Stimulated activated CD4-positive, alpha-beta T cell treated with anti-CD3 and anti-CD28 coated beads, Interleukin-12 subunit alpha, Interleukin-12 subunit beta, amount 100 ng/mL, for 4 hours (primary cell): ENCODE measurements around the gene GOLGA8T.
"Not testable (repeated sequence)": the region's sequence is repeated elsewhere in the genome, so short reads cannot be mapped to it uniquely, and the experiment has no call there.

Source experiments
- DNase-seq: peaks from one replicate; pipeline ENCODE4 v3.0.0-alpha.2; 2020

GOLGA8T gene, protein sequence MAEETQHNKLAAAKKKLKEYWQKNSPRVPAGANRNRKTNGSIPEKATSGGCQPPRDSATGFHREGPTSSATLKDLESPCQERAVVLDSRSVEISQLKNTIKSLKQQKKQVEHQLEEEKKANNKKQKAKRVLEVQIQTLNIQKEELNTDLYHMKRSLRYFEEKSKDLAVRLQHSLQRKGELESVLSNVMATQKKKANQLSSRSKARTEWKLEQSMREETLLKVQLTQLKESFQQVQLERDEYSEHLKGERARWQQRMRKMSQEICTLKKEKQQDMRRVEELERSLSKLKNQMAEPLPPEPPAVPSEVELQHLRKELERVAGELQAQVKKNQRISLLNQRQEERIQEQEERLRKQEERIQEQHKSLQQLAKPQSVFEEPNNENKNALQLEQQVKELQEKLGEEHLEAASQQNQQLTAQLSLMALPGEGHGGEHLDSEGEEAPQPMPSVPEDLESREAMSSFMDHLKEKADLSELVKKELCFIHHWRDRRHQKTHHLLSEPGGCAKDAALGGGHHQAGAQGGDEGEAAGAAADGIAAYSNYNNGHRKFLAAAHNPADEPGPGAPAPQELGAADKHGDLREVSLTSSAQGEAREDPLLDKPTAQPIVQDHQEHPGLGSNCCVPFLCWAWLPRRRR

DNA sequence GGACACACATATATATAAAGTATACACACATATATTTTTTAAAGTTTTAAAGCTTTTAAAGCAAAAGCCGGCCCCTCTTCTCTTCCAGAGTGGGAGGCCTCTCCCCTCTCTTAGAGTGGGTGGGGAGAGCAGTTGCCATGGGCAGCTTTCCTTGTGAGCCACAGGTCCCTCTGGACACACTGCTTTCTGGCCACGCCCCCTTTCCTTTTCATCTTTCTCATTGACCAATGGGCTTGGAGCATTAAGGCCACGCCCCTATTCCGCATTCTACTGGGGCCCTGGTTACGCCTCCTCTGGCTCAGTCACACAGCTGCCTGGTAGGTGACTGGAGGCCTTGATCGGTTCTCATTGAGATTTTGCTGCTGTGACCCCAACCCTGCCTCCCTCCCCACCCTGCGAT lies at the start of gene GOLGA8T:
TSS of gene GOLGA8T (plus strand) at position 301 of the 400 bp plus-strand sequence. CDS start at position 399, 98 bp downstream.
- DNase-seq = not testable (repeated sequence)

DNA sequence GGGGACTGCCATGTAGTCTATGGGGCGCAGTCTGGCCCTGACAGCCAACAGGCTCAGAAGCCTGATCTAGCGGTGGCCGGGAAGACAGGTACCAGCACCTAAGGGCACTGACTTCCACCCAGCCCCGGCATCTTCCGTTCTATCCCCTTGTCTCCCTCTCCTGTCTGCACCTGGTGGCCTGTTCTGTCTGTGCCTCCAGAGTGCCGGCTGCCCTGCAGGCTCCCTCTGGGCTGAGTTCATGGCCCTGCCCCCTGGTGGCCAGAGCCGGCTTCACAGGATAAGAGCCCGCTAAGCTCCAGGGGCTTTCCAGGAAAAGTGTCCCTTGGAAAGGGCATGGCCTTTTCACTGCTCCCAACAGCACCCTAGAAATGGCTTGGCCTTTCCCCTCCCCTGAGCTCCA lies 37.0 kb upstream of the GOLGA8T start:
- not testable (repeated sequence) for DNase-seq

DNA sequence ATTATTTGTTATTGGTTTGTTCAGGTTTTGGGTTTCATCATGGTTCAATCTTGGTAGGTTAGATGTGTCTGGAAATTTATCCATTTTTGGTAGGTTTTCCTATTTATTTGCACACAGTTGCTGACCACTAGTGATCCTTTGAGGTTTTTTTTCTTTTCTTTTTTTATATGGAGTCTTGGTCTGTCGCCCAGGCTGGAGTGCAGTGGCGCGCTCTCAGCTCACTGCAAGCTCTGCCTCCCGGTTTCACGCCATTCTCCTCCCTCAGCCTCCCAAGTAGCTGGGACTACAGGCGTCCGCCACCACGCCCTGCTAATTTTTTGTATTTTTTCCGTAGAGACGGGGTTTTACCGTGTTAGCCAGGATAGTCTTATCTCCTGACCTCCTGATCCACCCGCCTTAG lies 32.0 kb upstream of the GOLGA8T start:
- not testable (repeated sequence) for DNase-seq

DNA sequence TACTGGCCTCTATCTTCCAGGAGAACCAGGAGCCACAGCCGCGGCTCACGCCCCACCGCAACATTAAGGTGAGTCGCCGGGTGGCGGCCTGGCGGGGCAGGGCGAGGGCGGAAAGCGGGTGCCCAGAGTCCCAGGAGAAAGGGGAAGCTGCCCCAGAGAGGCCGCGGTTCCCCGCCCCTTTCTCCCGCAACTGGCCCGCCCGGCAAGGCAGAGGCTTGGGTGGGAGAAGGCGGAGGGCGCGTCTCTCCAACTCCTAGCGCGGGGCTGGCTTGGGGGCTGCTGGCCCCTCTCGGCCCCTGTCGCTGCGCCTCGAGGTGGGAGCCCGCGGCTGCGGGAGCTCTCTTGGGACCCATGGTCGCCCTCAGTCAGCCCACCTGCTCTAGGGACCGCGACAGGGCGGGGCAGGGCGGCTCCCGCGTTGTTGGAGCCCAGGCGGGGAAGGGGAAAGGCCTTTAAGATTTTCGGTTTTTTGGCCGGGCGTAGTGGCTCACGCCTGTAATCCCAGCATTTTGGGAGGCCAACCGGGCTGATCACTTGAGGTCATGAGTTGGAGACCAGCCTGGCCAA lies 30.8 kb upstream of the GOLGA8T start:
- DNase-seq = not testable (repeated sequence)

DNA sequence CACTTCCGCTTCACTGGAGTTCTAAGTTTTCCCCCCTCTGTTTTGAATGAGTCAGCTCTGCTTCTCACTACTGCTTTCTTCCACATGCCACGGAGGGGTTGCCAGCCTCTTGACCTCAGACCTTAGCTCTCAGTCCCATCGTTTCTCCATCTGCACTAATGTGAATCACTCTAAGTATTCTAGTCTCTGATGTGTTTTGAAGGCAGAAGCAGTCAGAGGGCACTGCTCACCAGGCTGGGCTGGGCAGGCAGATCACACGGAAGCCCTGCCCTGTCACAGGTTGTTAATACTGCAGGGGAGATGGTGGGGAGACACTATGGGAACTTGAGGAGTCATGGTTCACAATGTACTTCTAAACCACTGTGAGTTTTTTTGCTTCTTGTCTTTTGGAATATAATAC lies 24.3 kb upstream of the GOLGA8T start:
- not testable (repeated sequence) for DNase-seq

DNA sequence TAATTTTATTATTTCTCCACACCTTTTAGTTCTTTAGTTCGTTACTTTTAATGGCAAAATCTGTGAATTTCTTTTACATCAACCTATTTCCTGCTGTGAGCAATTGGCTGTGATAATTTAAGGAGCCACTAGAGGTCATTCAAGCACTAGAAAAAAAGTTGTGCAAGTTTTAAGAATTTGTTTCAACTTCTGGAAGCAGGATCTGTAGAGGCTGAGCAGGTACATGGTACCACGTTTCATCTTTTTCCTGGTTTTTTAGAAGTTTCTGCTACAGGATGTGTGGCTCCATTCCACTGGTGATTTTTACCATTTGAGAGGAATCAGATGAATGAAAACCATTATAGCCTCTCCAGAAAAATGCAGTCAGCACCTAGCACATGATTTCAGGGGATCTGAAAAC lies 4.8 kb upstream of the GOLGA8T start:
- not testable (repeated sequence) for DNase-seq

DNA sequence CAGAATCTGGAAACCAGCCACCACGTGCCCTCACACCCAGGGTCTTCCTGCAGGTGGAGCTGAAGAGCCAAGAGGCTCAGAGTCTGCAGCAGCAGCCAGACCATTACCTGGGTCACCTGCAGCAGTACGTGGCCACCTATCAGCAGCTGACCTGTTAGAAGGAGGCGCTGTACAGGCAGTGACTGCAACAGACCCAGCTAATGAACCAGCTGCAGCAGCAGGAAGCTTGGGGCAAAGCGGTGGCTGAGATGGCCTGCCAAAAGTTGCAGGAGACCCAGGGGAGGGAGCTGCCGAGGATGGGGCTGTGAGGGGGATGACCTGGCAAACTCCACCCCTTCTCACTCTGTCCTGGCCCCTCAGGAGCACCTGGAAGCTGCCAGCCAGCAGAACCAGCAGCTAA lies 8.4 kb downstream of the GOLGA8T start:
- not testable (repeated sequence) for DNase-seq

DNA sequence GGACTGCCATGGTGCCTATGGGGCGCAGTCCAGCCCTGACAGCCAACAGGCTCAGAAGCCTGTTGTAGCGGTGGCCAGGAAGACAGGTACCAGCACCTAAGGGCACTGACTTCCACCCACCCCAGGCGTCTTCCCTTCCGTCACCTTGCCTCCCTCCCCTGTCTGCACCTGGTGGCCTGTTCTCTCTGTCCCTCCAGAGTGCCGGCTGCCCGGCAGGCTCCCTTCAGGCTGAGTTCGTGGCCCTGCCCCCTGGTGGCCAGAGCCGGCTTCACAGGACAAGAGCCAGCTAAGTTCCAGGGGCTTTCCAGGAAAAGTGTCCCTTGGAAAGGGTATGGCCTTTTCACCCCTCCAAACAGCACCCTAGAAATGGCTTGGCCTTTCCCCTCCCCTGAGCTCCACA lies 15.0 kb downstream of the GOLGA8T start:
- DNase-seq = not testable (repeated sequence)

DNA sequence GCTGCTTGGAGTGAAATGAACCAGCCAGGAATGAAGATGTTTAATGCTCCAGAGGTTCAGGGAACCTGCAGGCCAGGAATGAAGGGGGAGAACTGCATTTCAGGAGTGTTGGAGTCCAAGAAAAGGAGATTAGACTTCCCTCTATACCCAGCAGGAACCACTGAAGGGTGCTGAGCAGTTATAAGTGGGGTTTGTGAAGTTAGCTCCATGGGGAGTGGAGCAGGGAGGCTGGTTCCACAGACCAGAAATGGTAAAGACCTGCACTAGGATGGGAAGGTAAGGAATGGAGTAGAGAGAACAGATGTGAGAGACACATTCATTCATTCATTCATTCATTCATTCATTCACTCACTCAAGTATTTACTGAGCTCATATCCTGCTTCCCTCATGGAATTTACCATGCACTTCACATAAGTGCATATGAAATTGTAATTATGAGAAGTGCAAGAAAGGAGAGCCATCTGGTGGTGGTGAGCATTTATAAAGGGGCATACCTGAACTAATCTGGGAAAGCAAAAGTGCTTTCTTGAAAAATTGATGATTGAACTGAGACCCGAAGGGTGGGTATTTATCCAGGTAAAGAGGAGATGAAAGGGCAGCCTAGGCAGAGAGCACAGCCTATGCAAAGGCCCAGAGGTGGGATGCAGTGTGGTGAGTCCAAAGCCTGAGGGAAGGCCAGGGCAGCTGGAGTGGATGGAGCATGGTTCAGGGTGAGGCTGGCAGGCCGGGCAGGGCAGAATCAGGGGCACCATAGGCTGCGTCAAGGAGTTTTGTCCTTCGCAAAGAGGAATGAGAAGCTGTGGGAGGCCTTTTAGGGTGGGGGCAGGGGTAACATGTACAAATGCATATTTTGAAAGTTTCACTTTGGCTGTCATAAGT lies 27.9 kb downstream of the GOLGA8T start:
- not testable (repeated sequence) for DNase-seq

DNA sequence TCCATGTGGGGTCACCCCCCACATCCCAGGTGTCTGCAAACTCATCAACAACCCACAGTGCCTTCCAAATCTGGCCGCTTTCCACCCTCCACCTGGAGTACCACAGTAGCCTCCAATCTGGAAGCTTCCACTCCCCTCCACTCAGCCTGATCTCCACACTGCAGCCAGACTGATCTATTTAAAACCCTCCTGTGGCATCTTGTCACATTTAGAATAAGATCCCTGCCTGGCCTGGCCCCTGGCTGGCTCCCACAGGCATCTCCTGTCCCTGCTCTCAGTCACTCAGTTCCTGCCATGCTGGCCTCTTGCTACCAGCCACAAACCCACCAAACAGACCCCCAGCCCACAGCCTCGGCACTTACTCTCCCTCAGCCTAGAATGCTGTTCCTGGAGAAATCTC lies 28.9 kb downstream of the GOLGA8T start:
- DNase-seq = not testable (repeated sequence)

DNA sequence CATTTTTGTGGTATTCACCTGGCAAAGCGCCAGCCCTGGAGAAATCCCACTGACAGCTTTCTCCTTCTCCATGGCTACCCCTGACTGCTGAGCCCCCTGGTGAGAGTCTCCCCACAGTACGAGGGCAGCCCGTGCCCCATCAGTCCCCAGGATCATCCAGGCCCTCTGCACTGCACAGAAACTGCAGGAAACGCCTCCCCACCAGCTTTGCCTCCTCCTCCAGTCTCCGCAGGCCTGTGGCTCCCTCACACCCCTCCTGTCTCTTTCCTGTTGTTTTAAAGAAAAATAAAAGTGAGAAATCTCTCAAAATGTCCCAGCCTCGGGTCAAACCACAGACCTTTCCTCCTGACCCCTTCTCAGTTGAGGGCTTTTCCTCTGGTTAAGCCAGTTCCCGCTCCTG lies 29.4 kb downstream of the GOLGA8T start:
- DNase-seq = not testable (repeated sequence)

DNA sequence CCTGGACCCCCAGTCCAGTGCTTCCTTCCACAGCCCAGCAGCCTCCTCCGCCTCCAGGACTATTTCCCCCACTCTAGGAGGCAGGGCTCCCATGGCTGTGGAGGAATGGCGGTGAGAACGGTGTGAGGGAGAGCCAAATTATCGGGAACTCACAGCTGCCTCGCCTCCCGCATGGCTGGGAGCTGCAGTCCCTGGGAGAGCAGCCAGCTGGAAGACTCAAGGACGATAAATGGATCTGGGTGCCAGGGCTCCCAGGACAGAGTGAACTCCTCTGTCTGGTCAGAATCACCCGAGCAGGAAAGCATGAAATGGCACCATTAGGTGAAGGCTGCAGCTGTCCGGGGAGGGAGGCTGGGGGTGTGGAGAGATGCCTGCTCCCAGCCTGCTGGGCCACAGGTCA lies 32.6 kb downstream of the GOLGA8T start:
- DNase-seq = not testable (repeated sequence)

DNA sequence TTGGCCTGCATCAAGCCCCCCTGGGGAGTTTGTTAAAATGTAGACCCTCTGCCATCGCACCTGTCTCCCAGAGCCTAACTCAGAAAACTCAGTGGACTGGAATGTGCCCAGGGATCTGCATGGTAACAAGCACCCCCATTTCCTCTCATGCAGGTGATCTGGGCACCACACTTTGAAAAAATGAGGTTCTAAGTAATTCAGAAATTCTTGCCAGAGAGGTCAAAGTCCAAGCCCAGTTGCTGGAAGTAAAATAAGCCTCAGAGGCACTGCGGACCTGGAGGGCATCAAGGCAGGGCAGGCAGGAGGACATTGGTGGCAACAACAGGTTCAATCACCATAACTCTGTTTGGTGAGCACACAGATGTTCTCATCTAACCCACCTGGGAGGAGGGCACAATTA lies 33.0 kb downstream of the GOLGA8T start:
- DNase-seq = not testable (repeated sequence)

DNA sequence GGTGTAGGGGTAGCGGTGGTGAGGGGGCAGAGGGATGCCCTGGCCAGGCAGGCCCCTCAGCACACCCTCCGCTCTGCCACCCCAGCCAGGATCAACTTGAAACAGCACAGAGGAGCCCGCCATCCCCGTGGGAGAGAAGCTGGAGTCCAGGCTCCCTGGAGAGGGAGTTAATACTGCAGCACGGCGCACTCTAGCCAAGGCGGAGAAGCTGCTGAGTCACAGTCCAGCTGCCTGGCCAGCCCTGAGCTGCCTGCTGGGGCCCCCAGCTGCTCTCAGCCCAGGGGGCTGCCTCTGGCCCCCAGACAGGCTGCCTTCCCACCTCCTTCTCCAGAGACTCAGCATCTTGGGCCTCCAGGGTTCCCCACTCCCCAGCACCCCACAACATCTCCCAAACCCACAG lies 36.6 kb downstream of the GOLGA8T start:
- not testable (repeated sequence) for DNase-seq

DNA sequence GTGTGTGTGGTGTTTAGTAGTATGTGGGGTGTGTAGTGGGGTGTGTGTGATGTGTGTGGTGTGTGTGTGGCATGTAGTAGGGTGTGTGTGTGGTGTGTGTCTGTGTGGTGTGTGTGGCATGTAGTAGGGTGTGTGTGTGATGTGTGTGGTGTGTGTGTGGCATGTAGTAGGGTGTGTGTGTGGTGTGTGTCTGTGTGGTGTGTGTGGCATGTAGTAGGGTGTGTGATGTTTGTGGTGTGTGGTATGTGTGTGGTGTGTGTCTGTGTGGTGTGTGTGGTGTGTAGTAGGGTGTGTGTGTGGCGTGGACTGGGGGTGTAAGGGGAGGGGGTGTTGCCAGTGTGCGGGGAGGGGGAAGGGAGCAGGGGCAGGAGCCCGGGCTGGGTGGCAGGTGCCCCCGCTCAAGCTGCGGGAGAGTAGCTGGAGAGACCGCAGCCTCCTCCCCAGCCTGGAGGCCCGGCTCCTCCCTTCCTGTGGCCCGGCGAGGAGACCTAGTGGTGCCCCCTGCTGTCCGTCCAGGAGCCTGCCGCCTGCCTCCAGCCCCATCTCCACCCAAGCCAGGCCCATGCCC lies 38.3 kb downstream of the GOLGA8T start:
- DNase-seq = peak; percentile 50

DNA sequence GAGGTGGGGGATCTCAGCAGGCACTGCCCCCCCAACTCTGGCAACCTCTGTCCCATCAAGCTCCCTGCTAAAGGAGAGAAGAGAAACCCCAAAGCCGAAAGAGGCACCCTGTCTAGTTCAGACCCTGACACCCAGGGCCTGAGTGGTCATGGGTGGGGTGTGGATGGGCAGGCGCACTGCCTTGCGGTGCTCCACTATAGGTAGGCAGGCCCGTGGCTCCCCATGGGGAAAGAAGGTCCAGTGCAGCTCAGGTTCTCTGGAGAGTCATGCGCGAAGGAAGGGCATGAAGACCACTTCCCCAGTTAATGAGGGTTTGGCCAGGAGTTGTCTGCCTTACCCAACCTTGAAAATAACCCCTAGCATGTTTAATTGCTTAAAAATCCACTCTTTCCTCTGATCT lies 40.4 kb downstream of the GOLGA8T start:
- DNase-seq = not testable (repeated sequence)

DNA sequence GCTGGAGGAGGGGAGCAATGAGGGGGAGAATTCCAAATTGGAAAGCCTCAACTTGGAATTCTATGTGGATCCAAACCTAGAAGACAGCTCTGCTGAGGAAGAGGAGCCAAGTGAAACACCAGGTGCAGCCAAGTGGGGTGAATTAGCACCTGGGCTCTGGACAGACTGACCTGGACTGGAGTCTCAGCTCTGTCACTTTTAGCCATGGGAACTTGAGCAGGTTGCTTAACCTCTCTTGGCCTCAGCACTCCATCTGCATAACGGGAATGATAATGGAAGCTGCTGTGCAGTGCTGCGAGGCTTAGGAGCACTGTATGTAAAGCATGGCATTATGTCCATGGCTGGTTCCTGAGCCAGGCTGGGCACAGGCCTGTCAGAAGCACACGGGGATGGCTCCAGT lies 41.8 kb downstream of the GOLGA8T start:
- not testable (repeated sequence) for DNase-seq

DNA sequence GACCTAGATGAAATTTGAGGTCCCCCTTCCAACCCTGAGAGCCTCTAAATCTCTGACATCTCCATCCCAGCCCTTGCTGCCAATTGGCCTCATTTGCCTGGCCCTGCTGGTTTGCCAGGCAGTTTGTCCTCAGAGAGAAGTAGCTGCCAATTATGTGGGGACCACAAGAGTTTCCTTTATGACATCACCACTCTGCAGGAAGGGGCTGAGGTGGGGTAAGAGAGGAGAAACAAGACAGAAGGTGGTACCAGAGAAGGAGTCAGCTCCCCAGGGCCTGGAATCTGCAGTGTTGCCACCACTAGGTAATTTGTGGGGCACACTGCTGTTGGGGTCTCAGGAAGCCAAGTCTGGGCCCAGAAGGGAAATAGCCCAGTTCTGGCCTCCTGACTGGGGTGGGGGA lies 45.0 kb downstream of the GOLGA8T start:
- DNase-seq = not testable (repeated sequence)

DNA sequence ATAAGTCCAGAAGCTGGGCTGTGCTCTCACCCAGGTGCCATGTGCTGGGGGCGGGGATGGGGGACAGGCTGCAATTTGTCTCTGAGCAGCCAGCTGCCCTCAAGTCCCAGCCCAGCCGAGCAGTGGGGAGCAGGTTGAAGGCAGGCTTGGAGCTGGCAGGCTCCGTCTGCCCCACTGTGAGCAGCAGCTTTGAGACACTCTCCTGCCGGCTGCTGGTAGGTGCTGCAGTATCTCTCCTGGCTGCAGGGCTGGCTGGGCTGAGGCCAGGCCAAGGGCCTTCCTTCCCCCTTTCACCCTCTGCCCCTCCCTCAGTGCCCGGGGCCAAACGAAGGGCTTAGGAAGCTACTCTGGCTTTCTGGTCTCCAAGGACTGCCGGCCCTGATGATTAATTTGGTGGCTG lies 50.6 kb downstream of the GOLGA8T start:
- DNase-seq = not testable (repeated sequence)

DNA sequence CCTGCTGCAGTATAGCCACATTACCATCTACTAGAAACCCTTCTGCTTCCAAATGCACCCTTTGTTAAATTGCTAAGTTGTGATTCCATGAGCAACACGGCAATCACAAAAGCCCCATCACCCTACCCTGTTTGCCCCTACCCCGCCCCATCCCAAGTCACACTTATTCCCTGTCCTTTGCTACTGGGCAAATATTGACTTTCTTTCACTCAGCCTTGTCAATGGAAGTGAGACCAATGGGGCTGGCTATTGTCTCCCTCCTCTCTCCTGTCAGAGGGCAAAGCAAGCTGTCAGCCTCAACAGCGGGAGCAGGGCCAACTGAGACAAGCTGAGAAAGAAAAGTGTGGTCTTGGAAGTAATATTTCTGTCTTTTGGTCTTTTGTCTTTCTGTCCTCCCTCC lies 52.6 kb downstream of the GOLGA8T start:
- DNase-seq = not testable (repeated sequence)

DNA sequence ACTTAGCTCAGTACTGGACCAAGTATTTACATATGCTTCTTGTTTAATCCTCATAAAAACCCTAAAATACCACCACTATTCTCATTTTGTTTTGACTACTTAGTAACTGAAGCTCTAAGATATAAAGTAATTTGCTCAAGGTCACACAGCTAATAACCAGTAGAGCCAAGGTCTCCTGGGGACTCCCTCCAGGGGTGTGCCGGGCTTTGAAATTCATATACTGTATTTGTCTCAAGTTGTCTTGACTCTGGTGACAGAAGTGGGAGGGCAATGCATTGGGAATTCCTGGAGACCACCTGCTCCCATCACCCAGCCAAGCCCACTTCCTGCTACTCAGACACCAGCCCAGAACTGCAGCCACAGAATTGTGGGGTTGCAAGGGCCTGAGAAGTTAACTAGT lies 54.9 kb downstream of the GOLGA8T start:
- DNase-seq = not testable (repeated sequence)

DNA sequence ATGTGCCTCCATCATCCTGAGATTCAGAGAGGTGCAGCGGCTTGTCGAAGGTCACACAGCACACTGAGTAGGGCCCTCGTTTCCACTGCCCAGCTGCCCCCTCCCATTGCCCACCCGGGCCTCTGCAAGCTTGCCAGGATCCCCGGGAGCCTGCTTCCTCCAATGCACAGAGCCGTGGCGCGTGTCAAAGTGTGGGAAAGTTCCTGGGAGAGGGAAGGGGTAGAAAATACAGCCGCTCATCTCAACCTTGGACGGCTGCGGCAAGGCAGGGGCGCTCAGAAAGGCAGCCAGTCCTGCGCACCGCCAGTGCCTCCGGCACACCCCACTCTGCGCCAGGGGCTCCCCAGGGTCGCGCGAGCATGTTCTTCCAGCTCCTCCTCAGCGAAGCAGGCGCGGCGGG lies 56.3 kb downstream of the GOLGA8T start:
- not testable (repeated sequence) for DNase-seq
